ENCODE data around the gene POU2AF2. TPM values are rescaled to one million over a fixed set of nuclear protein-coding genes. Genes with fewer than 3 reads are reported as not detected.

POU2AF2 gene
- total and polyA plus RNA-seq, 2 donors (not counting 3 experiments of a cell fraction or from before 2014, with no cell fraction given), result not detected

DNA sequence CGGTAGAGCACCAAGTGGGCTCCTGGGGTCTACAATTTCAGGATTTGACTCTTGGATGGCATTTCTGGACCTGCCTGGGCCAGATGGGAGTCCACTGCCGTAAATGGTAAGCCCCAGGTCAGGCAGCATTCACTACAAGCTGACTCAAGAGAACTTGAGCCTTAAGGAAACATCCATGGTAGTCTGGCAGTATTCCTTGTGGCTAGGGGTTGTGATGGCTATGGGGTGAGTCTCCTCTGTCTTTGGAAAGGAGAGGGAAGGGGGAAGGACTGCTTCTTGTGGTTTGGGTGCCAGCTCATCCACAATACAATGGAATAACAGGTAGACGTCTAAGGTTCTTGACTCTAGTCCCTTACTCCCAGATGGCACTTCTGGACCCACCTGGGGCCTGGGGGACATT, 32.3 kb upstream of the POU2AF2 start:
- H2AFZ ChIP-seq (ENCODE audit: low read depth, low read length), result no peak overlapping the region
- H3K4me3 ChIP-seq (replicated peaks in 1 of 3; ENCODE audit: insufficient read depth in 1 of 3, low read depth in 1 of 3, low read length in 3 of 3), result no peak overlapping the region
- CTCF ChIA-PET, result no interaction called here
- POLR2A ChIA-PET, result no interaction called here
- no peaks in the 10 kb centered on the region for H4K20me1 ChIP-seq (replicated peaks; ENCODE audit: control insufficient read depth, extremely low read depth, insufficient read depth, low read length)
- no peak overlapping the region for H3K27ac ChIP-seq (ENCODE audit: insufficient read depth, low read depth, low read length)
- DNase-seq (ENCODE audit: low read depth, low spot score) (no peak), FAIRE-seq (no peak)
- intact Hi-C loops (cut with micrococcal nuclease) (no loop called here), dilution Hi-C loops (cut with MboI; ENCODE audit: extremely low pct_ligation_motif_present, low sequenced_read_pairs) (no loop called here)
- no peaks in the 10 kb centered on the region for H3K36me3 ChIP-seq (ENCODE audit: control insufficient read depth in 2 of 2, extremely low read depth in 1 of 2, insufficient read depth in 2 of 2, low read length in 2 of 2)
- no peaks in the 10 kb centered on the region for H3K9me1 ChIP-seq (replicated peaks; ENCODE audit: control insufficient read depth, extremely low read depth, insufficient read depth, low read length)
- H3K9me3 ChIP-seq (replicated peaks; ENCODE audit: control insufficient read depth, insufficient read depth, low read length), result no peaks in the 10 kb centered on the region
- TF ChIP-seq POLR2A (IDR thresholded peaks at IDR 0.05; ENCODE audit: low read depth, low read length) (no peak), MAX (IDR thresholded peaks at IDR 0.05; ENCODE audit: insufficient read depth, insufficient read length) (no peak), JUN (IDR thresholded peaks at IDR 0.05; ENCODE audit: borderline replicate concordance, insufficient read depth, insufficient read length, low read depth) (no peak), MYC (IDR thresholded peaks at IDR 0.05; ENCODE audit: low read depth, low read length) (no peak), POLR2AphosphoS5 (IDR thresholded peaks at IDR 0.05; ENCODE audit: insufficient read depth, low read depth, low read length) (no peak), EZH2 (IDR thresholded peaks at IDR 0.05; ENCODE audit: borderline replicate concordance, low read depth, low read length, severe bottlenecking) (no peak), FOS (IDR thresholded peaks at IDR 0.05; ENCODE audit: borderline replicate concordance, insufficient read depth, low read length) (no peak), GATA2 (IDR thresholded peaks at IDR 0.05; ENCODE audit: insufficient read depth, insufficient read length, low read depth, low read length) (no peak)
- TF ChIP-seq, protein P1, sequence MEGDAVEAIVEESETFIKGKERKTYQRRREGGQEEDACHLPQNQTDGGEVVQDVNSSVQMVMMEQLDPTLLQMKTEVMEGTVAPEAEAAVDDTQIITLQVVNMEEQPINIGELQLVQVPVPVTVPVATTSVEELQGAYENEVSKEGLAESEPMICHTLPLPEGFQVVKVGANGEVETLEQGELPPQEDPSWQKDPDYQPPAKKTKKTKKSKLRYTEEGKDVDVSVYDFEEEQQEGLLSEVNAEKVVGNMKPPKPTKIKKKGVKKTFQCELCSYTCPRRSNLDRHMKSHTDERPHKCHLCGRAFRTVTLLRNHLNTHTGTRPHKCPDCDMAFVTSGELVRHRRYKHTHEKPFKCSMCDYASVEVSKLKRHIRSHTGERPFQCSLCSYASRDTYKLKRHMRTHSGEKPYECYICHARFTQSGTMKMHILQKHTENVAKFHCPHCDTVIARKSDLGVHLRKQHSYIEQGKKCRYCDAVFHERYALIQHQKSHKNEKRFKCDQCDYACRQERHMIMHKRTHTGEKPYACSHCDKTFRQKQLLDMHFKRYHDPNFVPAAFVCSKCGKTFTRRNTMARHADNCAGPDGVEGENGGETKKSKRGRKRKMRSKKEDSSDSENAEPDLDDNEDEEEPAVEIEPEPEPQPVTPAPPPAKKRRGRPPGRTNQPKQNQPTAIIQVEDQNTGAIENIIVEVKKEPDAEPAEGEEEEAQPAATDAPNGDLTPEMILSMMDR (IDR thresholded peaks at IDR 0.05; ENCODE audit: extremely low read depth in 1 of 2, insufficient read depth in 1 of 2, low read depth in 1 of 2, low read length in 2 of 2), result no peak
- H3K9ac ChIP-seq (replicated peaks; ENCODE audit: extremely low read depth, insufficient read depth, low read length), result no peak overlapping the region
- no TSS peak for BruUV-seq (replicated peaks)
- no peaks in the 10 kb centered on the region for H3K4me1 ChIP-seq (ENCODE audit: control insufficient read depth, extremely low read depth, insufficient read depth, low read length)
- no peak overlapping the region for H3K4me2 ChIP-seq (ENCODE audit: insufficient read depth, low read length)
- H3K79me2 ChIP-seq (ENCODE audit: control insufficient read depth, insufficient read depth, low read length), result no peaks in the 10 kb centered on the region
- H3K27me3 ChIP-seq (ENCODE audit: control insufficient read depth in 2 of 2, insufficient read depth in 2 of 2, low read length in 2 of 2), result no peaks in the 10 kb centered on the region

All from endothelial cell of umbilical vein (primary cell).